SK-N-SH (cell line): Measurements from ENCODE around the gene GHDC.

Experiments
- CHD2 ChIP-seq: fragments of 150-350 bp; IDR thresholded peaks from 2 replicates; pipeline ENCODE4 v1.6.1; 2018; ENCODE audit warnings: low read length; ENCODE audit not compliant: partially characterized antibody
- EP300 ChIP-seq, 2 experiments: IDR thresholded peaks; 2 replicates each; pipeline versions ENCODE4 v1.4.0 to v1.6.1; 2012; ENCODE audit warnings: borderline replicate concordance in 1 of 2, low read depth in 1 of 2, low read length in 1 of 2
- EZH2phosphoT487 ChIP-seq: fragments of 200-600 bp; sonication (generic); IDR thresholded peaks from 2 replicates; pipeline ENCODE4 v1.6.1; 2017; ENCODE audit warnings: low read depth, mixed run types, mild to moderate bottlenecking, antibody characterized with exemption, moderate library complexity, borderline replicate concordance
- FOXM1 ChIP-seq: IDR thresholded peaks from 2 replicates; pipeline ENCODE4 v1.4.0; 2012; ENCODE audit warnings: low read depth, mild to moderate bottlenecking
- GABPA ChIP-seq: IDR thresholded peaks from 2 replicates; pipeline ENCODE4 v1.4.0; 2012; ENCODE audit warnings: low read depth, mild to moderate bottlenecking
- NRF1 ChIP-seq: IDR thresholded peaks from 2 replicates; pipeline ENCODE4 v1.6.1; 2012; ENCODE audit warnings: low read depth, mild to moderate bottlenecking, low read length
- RFX5 ChIP-seq: IDR thresholded peaks from 2 replicates; pipeline ENCODE4 v1.6.1; 2012; ENCODE audit warnings: mild to moderate bottlenecking, improper control_type of control experiment, low read length
- TF ChIP-seq, protein P1 (sequence below): fragments of 200-600 bp; sonication (generic); IDR thresholded peaks from 2 replicates; pipeline ENCODE4 v1.6.1; 2017; ENCODE audit warnings: antibody characterized with exemption, mild to moderate bottlenecking, moderate library complexity
- TF ChIP-seq, protein P2 (sequence below): IDR thresholded peaks from 2 replicates; pipeline ENCODE4 v1.6.1; 2012; ENCODE audit warnings: mild to moderate bottlenecking, low read depth, low read length, moderate library complexity
- TF ChIP-seq, protein P3 (sequence below): fragments of 150-350 bp; IDR thresholded peaks from 2 replicates; pipeline ENCODE4 v1.6.1; 2017; ENCODE audit warnings: antibody characterized with exemption, low read length, low read depth, borderline replicate concordance

DNA sequence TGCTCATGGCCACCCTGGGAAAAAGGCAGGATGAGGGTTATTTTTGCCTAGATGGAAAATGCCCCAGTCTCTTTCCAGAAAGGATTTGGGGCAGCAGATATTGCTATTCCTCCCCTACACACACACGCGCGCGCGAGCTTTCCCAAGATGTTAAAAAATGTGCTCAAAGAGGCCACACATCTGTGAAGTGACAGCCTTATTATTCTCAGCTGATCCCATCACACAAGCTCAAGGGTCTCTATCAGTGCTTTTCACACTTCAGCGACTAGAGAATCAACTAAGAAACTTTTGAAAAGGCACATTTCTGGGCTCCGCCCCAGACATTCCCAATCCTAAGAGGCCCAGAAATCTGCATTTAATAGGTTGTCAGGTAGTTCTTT, 33.8 kb downstream of the GHDC start:
- TF ChIP-seq, protein P1, sequence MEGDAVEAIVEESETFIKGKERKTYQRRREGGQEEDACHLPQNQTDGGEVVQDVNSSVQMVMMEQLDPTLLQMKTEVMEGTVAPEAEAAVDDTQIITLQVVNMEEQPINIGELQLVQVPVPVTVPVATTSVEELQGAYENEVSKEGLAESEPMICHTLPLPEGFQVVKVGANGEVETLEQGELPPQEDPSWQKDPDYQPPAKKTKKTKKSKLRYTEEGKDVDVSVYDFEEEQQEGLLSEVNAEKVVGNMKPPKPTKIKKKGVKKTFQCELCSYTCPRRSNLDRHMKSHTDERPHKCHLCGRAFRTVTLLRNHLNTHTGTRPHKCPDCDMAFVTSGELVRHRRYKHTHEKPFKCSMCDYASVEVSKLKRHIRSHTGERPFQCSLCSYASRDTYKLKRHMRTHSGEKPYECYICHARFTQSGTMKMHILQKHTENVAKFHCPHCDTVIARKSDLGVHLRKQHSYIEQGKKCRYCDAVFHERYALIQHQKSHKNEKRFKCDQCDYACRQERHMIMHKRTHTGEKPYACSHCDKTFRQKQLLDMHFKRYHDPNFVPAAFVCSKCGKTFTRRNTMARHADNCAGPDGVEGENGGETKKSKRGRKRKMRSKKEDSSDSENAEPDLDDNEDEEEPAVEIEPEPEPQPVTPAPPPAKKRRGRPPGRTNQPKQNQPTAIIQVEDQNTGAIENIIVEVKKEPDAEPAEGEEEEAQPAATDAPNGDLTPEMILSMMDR: no peak
- TF ChIP-seq, protein P2, sequence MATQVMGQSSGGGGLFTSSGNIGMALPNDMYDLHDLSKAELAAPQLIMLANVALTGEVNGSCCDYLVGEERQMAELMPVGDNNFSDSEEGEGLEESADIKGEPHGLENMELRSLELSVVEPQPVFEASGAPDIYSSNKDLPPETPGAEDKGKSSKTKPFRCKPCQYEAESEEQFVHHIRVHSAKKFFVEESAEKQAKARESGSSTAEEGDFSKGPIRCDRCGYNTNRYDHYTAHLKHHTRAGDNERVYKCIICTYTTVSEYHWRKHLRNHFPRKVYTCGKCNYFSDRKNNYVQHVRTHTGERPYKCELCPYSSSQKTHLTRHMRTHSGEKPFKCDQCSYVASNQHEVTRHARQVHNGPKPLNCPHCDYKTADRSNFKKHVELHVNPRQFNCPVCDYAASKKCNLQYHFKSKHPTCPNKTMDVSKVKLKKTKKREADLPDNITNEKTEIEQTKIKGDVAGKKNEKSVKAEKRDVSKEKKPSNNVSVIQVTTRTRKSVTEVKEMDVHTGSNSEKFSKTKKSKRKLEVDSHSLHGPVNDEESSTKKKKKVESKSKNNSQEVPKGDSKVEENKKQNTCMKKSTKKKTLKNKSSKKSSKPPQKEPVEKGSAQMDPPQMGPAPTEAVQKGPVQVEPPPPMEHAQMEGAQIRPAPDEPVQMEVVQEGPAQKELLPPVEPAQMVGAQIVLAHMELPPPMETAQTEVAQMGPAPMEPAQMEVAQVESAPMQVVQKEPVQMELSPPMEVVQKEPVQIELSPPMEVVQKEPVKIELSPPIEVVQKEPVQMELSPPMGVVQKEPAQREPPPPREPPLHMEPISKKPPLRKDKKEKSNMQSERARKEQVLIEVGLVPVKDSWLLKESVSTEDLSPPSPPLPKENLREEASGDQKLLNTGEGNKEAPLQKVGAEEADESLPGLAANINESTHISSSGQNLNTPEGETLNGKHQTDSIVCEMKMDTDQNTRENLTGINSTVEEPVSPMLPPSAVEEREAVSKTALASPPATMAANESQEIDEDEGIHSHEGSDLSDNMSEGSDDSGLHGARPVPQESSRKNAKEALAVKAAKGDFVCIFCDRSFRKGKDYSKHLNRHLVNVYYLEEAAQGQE: no peak
- TF ChIP-seq NRF1: no peak
- no peak for TF ChIP-seq GABPA
- no peak for TF ChIP-seq EZH2phosphoT487
- TF ChIP-seq CHD2: no peak
- no peak for TF ChIP-seq EP300 (IDR thresholded peaks at IDR 0.05; ENCODE audit: borderline replicate concordance in 1 of 2, low read depth in 1 of 2, low read length in 1 of 2)
- TF ChIP-seq, protein P3, sequence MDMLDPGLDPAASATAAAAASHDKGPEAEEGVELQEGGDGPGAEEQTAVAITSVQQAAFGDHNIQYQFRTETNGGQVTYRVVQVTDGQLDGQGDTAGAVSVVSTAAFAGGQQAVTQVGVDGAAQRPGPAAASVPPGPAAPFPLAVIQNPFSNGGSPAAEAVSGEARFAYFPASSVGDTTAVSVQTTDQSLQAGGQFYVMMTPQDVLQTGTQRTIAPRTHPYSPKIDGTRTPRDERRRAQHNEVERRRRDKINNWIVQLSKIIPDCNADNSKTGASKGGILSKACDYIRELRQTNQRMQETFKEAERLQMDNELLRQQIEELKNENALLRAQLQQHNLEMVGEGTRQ: no peak
- TF ChIP-seq RFX5: no peak
- no peak for TF ChIP-seq FOXM1
